WI38 (cell line): ENCODE data around the gene VAMP1.

Experiments used
- H3K4me3 ChIP-seq: 2 replicates; pipeline ENCODE4 v1.5.1; 2011; ENCODE audit warnings: low read depth, mild to moderate bottlenecking, control low read depth, low read length
- CTCF ChIP-seq: IDR thresholded peaks from 2 replicates; pipeline ENCODE4 v1.5.1; 2012; ENCODE audit warnings: low read depth, mild to moderate bottlenecking, control low read depth, low read length

The VAMP1 gene

GRCh38 chr12:6442836-6443235, 27.6 kb downstream of the VAMP1 start:
- no peak for TF ChIP-seq CTCF
- no peak overlapping the region for H3K4me3 ChIP-seq

- TF ChIP-seq CTCF, result no peak
- no peak overlapping the region for H3K4me3 ChIP-seq
Observed at GRCh38 chr12:6440391-6440790, 30.1 kb downstream of the VAMP1 start.

GRCh38 chr12:6438345-6438744, 32.1 kb downstream of the VAMP1 start:
- TF ChIP-seq CTCF, result no peak
- no peak overlapping the region for H3K4me3 ChIP-seq

GRCh38 chr12:6437586-6437985, 32.9 kb downstream of the VAMP1 start:
- no peak overlapping the region for H3K4me3 ChIP-seq
- TF ChIP-seq CTCF, result no peak

- no peak overlapping the region for H3K4me3 ChIP-seq
- no peak for TF ChIP-seq CTCF
Observed at GRCh38 chr12:6435961-6436715, 34.3 kb downstream of the VAMP1 start.

GRCh38 chr12:6434205-6435140, 36.0 kb downstream of the VAMP1 start:
- no peak overlapping the region for H3K4me3 ChIP-seq
- TF ChIP-seq CTCF, result no peak

- no peak for TF ChIP-seq CTCF
- H3K4me3 ChIP-seq, result no peak overlapping the region
Observed at GRCh38 chr12:6432991-6433390, 37.5 kb downstream of the VAMP1 start.
